ENCODE measurements around the gene ZNF219.

DNA sequence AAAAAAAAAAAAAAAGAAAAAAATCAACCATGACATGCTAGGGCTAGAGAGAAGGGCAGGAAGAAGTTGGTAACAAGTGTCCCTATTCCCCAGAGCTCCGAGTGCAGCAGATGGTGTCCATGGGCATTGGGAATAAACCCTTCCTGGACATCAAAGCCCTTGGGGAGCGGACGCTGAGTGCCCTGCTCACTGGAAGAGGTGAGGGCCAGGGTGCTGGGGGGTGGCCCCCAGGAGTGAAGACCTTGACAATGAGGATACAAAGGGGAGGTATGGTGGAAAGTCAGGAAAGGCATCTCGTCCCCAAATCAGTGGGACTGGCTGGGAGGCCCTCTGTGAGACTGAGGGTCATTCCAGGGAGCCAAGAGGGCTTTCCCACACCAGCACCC is 11.6 kb downstream of the ZNF219 start:
- TF ChIP-seq, protein P1, sequence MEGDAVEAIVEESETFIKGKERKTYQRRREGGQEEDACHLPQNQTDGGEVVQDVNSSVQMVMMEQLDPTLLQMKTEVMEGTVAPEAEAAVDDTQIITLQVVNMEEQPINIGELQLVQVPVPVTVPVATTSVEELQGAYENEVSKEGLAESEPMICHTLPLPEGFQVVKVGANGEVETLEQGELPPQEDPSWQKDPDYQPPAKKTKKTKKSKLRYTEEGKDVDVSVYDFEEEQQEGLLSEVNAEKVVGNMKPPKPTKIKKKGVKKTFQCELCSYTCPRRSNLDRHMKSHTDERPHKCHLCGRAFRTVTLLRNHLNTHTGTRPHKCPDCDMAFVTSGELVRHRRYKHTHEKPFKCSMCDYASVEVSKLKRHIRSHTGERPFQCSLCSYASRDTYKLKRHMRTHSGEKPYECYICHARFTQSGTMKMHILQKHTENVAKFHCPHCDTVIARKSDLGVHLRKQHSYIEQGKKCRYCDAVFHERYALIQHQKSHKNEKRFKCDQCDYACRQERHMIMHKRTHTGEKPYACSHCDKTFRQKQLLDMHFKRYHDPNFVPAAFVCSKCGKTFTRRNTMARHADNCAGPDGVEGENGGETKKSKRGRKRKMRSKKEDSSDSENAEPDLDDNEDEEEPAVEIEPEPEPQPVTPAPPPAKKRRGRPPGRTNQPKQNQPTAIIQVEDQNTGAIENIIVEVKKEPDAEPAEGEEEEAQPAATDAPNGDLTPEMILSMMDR (IDR thresholded peaks at IDR 0.05): no peak
- no peak for TF ChIP-seq POLR2A (IDR thresholded peaks at IDR 0.05)
